Naive thymus-derived CD4-positive, alpha-beta T cell (primary cell): ENCODE results near the gene ZNF428. TPM values are rescaled to one million over a fixed set of nuclear protein-coding genes. Genes with fewer than 3 reads are reported as not detected.
A peak's percentile ranks its signal among the peaks of the same experiment; 100 is the strongest.

Experiments
- ATAC-seq: fragments of 150-1000 bp; cut with Tn5 transposase; 2 replicates; pipeline ENCODE4 v1.10.0; 2021; ENCODE audit warnings: mild to moderate bottlenecking, moderate library complexity
- CTCF ChIA-PET: fragments of 350-600 bp; sonication (Branson Sonifier 250); formaldehyde crosslinking; loops from one replicate; lab custom pipeline; 2021; ENCODE audit warnings: antibody characterized with exemption; lab: Charles Lee
- POLR2A ChIA-PET: fragments of 350-600 bp; sonication (Branson Sonifier 250); formaldehyde crosslinking; loops from one replicate; lab custom pipeline; 2021; ENCODE audit warnings: antibody characterized with exemption, inconsistent platforms; lab: Charles Lee
- DNase-seq, 9 donors: peaks; one replicate each; pipeline versions ENCODE4 v3.0.0 to v3.0.0-alpha.2; 2020 to 2022; ENCODE audit warnings: mixed read lengths in 1 of 9
- H3K27ac ChIP-seq: one replicate; pipeline ENCODE4 v1.7.0; 2013; ENCODE audit warnings: mild to moderate bottlenecking, low read depth, low read length, moderate library complexity
- H3K27me3 ChIP-seq, 2 donors: one replicate each; pipeline ENCODE4 v1.7.0; 2013; ENCODE audit warnings: low read length in 2 of 2, mild to moderate bottlenecking in 2 of 2, moderate library complexity in 2 of 2; ENCODE audit not compliant: control insufficient read depth in 2 of 2, insufficient read depth in 2 of 2
- H3K36me3 ChIP-seq, 3 experiments: 1 replicate in 2 of 3; 2 replicates in 1 of 3; pipeline ENCODE4 v1.7.0; 2013; ENCODE audit warnings: low read length in 3 of 3, mild to moderate bottlenecking in 3 of 3, moderate library complexity in 1 of 3; ENCODE audit not compliant: insufficient read depth in 3 of 3, control insufficient read depth in 2 of 3
- H3K4me1 ChIP-seq, 2 donors: one replicate each; pipeline ENCODE4 v1.7.0; 2013; ENCODE audit warnings: low read length in 2 of 2, mild to moderate bottlenecking in 2 of 2, moderate library complexity in 1 of 2; ENCODE audit not compliant: control insufficient read depth in 2 of 2, insufficient read depth in 2 of 2
- H3K4me3 ChIP-seq: 2 replicates; pipeline ENCODE4 v1.7.0; 2013; ENCODE audit warnings: mild to moderate bottlenecking, low read length
- H3K9me3 ChIP-seq, 3 experiments: 1 replicate in 2 of 3; 2 replicates in 1 of 3; pipeline ENCODE4 v1.7.0; 2013; ENCODE audit warnings: low read length in 3 of 3; ENCODE audit not compliant: control insufficient read depth in 2 of 3
- H3K27ac Mint-ChIP-seq, 9 donors: one replicate each; pipeline ENCODE4 v1.8.0; 2020 to 2022; ENCODE audit warnings: mixed read lengths in 9 of 9, mild to moderate bottlenecking in 8 of 9, moderate library complexity in 5 of 9, inconsistent platforms in 2 of 9
- H3K27me3 Mint-ChIP-seq, 5 donors: one replicate each; pipeline ENCODE4 v1.8.0; 2021 to 2022; ENCODE audit warnings: mixed read lengths in 5 of 5, mild to moderate bottlenecking in 1 of 5
- H3K36me3 Mint-ChIP-seq, 5 donors: one replicate each; pipeline ENCODE4 v1.8.0; 2020 to 2022; ENCODE audit warnings: mixed read lengths in 5 of 5, mild to moderate bottlenecking in 3 of 5, inconsistent platforms in 1 of 5
- H3K4me1 Mint-ChIP-seq, 7 donors: one replicate each; pipeline ENCODE4 v1.8.0; 2020 to 2022; ENCODE audit warnings: mixed read lengths in 7 of 7, mild to moderate bottlenecking in 3 of 7, inconsistent platforms in 1 of 7
- H3K4me3 Mint-ChIP-seq, 10 donors: one replicate each; pipeline ENCODE4 v1.8.0; 2020 to 2022; ENCODE audit warnings: mild to moderate bottlenecking in 10 of 10, mixed read lengths in 10 of 10, moderate library complexity in 6 of 10, inconsistent platforms in 2 of 10
- H3K9me3 Mint-ChIP-seq, 11 donors: one replicate each; pipeline ENCODE4 v1.8.0; 2020 to 2022; ENCODE audit warnings: mixed read lengths in 11 of 11, mild to moderate bottlenecking in 4 of 11, inconsistent platforms in 1 of 11, moderate library complexity in 1 of 11
- intact Hi-C, 2 donors: fragments of 100-400 bp; cut with micrococcal nuclease; formaldehyde crosslinking; loops; one replicate each; pipeline ENCODE4 v1.15.1; 2023
- polyA plus RNA-seq, 2 donors: library from polyadenylated mRNA; unstranded; fragments of 300-500 nt; fragmentation: Illumina TruSeq; gene quantifications; one replicate each; pipeline ENCODE4 v1.2.3, GENCODE V29; 2021
- total RNA-seq, 6 experiments: library from RNA in 5 of 6; stranded (reverse) in 5 of 6; gene quantifications; 1 replicate in 5 of 6; 2 replicates in 1 of 6; pipeline ENCODE4 v1.2.3 and lab custom pipeline; 2021 to 2026

The ZNF428 gene
- total and polyA plus RNA-seq, 7 experiments from 2014 or later = 13.1 to 29.1 (median 25.5) TPM

DNA sequence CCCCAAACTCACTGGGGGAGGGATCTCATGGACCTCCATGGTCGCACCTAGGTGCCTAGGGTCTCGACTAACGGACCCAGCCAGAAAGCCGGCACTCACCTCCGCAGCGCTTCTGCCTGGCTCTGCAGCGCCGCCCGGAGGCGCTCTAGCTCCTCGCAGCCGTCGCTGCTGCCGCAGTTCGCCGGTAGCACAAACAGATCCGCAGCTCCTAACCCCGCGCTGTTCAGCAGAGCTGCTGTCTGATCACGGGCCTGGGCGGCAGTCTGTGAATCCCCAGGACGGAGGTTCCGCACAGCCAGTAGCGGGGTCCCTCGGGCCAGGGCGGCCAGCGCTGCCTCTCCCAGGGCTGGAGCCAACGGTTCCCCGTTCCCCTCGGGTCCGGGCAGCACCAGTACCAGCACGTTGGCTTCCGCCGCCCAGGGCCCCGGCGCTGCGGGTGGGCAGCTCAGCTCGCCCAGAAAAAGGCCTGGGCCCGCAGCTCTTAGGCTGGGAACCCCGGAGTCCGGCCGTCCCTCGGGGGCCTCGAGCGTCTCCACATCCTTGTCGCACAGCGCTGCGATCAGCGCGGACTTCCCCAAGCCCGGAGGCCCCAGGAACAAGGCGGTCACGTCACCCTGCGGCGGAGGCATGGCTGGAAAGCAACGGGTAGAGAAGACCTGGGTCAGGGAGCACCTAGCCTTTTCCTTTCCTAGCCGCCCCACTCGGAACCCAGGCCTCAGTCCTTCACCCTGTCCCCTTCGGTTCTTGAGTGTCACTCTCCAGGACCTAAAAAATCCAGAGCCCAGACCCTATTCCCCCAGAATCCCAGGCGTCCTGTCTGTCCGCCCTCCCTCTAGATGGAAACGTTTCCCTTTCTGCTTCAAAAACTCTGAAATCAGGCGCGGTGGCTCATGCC is 24.5 kb downstream of the ZNF428 start:
- POLR2A ChIA-PET = interaction anchor here (0.7 to 5.0 kb wide), 12 partner anchors 20 to 156 kb away, joined by 4 to 51 read pairs (median 6); partner anchors contain the start of genes PINLYP, XRCC1 and ZNF575
- Mint-ChIP-seq H3K36me3 (peaks cover 0 to 14% (median 10%) of the 10 kb centered on the region in 5 donors), H3K4me1 (peaks cover 27 to 55% (median 45%) of the 10 kb centered on the region in 7 donors), H3K27me3 (peaks cover 0 to 4% (median 0%) of the 10 kb centered on the region in 5 donors), H3K4me3 (peak overlapping the region; percentile 84 to 98 (median 95)), H3K9me3 (peaks cover 0 to 5% (median 0%) of the 10 kb centered on the region in 11 donors), H3K27ac (peak overlapping the region; percentile 98 to 100 (median 100))
- ATAC-seq (peak; percentile 72), DNase-seq (peak; percentile 68 to 82 (median 76))
- CTCF ChIA-PET = interaction anchor here (0.6 to 5.5 kb wide), 27 partner anchors 11 to 190 kb away, joined by 3 to 122 read pairs (median 5); partner anchors contain the start of genes PINLYP, XRCC1 and ZNF575
- H3K27ac ChIP-seq = peak overlapping the region; percentile 95
- intact Hi-C loops = loop anchor here (1.0 to 5.0 kb wide), 5 partner anchors 40 to 148 kb away; no protein-coding TSS in a partner anchor
- peaks cover 4 to 38% (median 6%) of the 10 kb centered on the region in 3 experiments for H3K36me3 ChIP-seq
- H3K9me3 ChIP-seq = no peaks in the 10 kb centered on the region
- no peaks in the 10 kb centered on the region for H3K27me3 ChIP-seq
- peak overlapping the region; percentile 81 for H3K4me3 ChIP-seq
- peaks cover 18 to 28% of the 10 kb centered on the region in 2 donors for H3K4me1 ChIP-seq

DNA sequence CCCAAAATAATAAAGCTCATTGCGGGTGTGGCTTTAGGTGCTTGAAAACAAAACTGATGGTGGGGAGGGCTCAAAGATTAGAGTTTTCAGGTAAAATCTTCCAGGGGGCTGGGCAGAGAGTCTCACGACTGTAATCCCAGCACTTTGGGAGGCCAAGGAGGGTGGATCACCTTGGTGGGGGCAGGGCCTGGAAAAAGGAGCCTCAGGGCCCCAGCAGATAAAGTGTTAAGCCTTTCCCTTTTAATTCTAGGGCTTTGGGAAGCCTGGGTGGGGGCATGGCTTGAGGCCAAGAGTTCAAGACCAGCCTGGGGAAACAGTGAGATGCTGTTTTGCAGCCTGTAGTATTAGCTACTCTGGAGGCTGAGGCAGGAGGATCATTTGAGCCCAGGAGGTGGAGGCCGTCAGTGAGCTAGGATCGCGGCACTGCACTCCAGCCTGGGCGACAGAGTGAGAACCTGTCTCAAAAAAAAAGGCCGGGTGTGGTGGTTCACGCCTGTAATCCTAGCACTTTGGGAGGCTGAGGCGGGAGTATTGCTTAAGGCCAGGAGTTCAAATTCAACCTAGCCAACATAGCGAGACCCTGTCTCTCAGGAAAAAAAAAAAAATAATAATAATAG is 25.2 kb downstream of the ZNF428 start:
- H3K27ac Mint-ChIP-seq = peak overlapping the region; percentile 36 to 100 (median 88)
- H3K27me3 ChIP-seq = no peaks in the 10 kb centered on the region
- H3K27ac ChIP-seq = peak overlapping the region; percentile 95
- ATAC-seq (no peak), DNase-seq (no peak)
- ChIA-PET CTCF (interaction anchor here (0.6 to 5.5 kb wide), 24 partner anchors 12 to 166 kb away, joined by 3 to 122 read pairs (median 6); partner anchors contain the start of genes PINLYP, XRCC1 and ZNF575), POLR2A (interaction anchor here (0.7 to 5.0 kb wide), 10 partner anchors 19 to 155 kb away, joined by 4 to 51 read pairs (median 6); partner anchors contain the start of genes PINLYP, XRCC1 and ZNF575)
- peaks cover 0 to 16% (median 10%) of the 10 kb centered on the region in 5 donors for H3K36me3 Mint-ChIP-seq
- H3K9me3 Mint-ChIP-seq = peaks cover 0 to 5% (median 0%) of the 10 kb centered on the region in 11 donors
- peaks cover under 1 to 30% (median 4%) of the 10 kb centered on the region in 3 experiments for H3K36me3 ChIP-seq
- H3K4me1 Mint-ChIP-seq = peaks cover 32 to 60% (median 53%) of the 10 kb centered on the region in 7 donors
- peaks cover 0 to 4% (median 0%) of the 10 kb centered on the region in 5 donors for H3K27me3 Mint-ChIP-seq
- intact Hi-C loops = loop anchor here (1.0 kb wide), 4 partner anchors 39 to 147 kb away; no protein-coding TSS in a partner anchor
- peaks cover 23 to 28% of the 10 kb centered on the region in 2 donors for H3K4me1 ChIP-seq
- H3K4me3 Mint-ChIP-seq = peak overlapping the region; percentile 2 to 97 (median 88)
- H3K9me3 ChIP-seq = no peaks in the 10 kb centered on the region
- no peak overlapping the region for H3K4me3 ChIP-seq

DNA sequence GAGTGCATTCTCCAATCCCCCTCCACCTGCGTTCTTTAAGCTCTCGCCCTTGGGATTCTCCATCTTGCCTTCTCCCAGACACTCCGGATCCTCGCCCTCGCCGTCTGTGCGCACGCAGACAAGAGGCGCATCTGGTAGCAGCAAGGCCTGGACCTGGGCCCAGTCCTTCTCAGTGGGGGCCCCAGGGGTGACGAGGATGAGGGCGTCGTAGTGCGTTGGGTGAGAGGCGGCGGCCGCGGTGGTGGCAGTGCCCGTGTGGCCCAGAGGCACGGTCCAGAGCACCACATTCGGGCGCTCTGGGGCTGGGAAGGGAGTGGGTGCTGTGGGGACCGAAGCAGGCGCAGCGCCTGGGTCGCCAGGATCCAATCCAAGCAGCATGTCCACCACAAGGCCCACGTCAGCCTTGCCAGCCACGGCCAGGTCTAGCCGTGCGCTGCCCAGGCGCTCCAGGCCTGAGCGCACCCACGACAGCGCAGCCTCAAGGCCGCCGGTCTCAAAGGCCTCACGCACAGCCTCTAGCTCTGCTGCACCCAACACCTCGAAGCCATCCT is 26.6 kb downstream of the ZNF428 start:
- H3K36me3 Mint-ChIP-seq = peaks cover 0 to 15% (median 6%) of the 10 kb centered on the region in 5 donors
- H3K4me3 Mint-ChIP-seq = peak overlapping the region in 4 of 10 donors; percentile 16 to 97 (median 54)
- ChIA-PET CTCF (interaction anchor here (5.5 kb wide), 1 partner anchor 38 kb away, joined by 122 read pairs; no protein-coding TSS in a partner anchor), POLR2A (interaction anchor here (0.6 to 2.6 kb wide), 2 partner anchors 37 to 336 kb away, joined by 3 to 22 read pairs; no protein-coding TSS in a partner anchor)
- Histone ChIP-seq H3K4me1 (peaks cover 19 to 24% of the 10 kb centered on the region in 2 donors), H3K27ac (no peak overlapping the region), H3K27me3 (no peaks in the 10 kb centered on the region), H3K36me3 (peaks cover 0 to 21% (median 0%) of the 10 kb centered on the region in 3 experiments), H3K9me3 (no peaks in the 10 kb centered on the region), H3K4me3 (no peak overlapping the region)
- peaks cover 30 to 52% (median 47%) of the 10 kb centered on the region in 7 donors for H3K4me1 Mint-ChIP-seq
- intact Hi-C loops = no loop called here
- DNase-seq = no peak
- H3K27me3 Mint-ChIP-seq = peaks cover 0 to 4% (median 0%) of the 10 kb centered on the region in 5 donors
- no peak for ATAC-seq
- peaks cover 0 to 5% (median 0%) of the 10 kb centered on the region in 11 donors for H3K9me3 Mint-ChIP-seq
- peak overlapping the region in 4 of 9 donors; percentile 61 to 88 (median 77) for H3K27ac Mint-ChIP-seq

DNA sequence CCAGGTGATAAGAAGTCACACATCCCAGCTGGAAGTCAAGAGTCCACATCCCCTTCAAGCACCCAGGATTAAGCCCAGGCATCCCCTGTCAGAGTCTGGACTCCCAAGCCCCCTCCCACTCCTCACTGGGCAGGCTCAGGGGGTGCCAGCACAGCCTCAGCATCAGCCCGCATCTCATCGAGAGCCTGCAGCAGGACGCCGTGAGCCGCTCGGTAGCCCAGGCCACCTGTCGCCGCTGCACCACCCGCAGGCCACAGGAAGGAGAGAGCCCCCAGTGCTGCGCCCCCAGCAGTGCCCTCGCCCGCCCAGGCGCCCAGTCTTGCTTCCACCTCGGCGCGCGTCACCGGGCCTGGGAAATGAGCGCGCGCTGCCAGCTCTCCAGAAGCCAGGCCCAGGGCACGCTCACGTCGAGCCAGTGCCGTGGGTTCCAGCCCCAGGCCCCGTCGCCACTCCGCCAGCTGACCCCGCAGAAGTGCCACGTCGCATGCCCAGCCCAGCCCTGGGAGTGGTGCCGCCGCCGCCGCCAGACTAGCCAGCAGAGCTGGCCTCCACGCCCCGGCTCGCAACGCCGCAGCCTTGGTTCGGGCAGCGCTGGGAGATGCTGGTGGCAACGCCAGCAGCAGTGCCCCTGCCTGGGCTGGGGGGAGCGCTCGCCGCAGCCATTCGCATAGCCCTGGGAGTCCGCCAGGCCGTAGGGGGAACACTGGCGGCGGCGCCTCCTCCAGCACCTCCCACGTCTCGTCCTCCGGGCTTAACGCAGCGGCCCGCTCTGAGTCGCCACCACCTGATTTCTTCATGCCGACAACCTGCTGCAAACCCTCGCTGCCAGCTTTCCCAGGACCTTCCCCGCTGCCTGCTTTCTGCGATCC is 27.3 kb downstream of the ZNF428 start:
- intact Hi-C loops = no loop called here

DNA sequence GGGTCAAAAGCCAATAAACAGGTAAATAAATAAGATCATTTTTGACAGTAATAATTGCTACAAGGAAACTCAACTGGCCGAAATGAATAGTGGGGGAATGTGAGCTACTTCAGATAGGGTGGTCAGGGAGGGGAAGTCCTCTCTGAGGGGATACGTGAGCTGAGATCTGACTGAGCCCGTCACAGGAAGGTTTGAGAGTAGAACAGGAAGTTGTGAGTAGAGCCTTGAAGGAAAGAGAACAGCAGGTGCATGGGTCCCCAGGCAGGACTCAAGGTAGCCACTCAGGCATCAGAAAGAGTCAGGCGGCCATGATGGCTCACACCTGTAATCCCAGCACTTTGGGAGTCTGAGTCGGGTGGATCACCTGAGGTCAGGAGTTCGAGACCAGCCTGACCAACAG is 29.8 kb downstream of the ZNF428 start:
- intact Hi-C loops = no loop called here
- Histone ChIP-seq H3K9me3 (no peaks in the 10 kb centered on the region), H3K27ac (no peak overlapping the region), H3K4me1 (peaks cover 4 to 7% of the 10 kb centered on the region in 2 donors), H3K27me3 (no peaks in the 10 kb centered on the region), H3K4me3 (no peak overlapping the region), H3K36me3 (peaks cover 0 to 21% (median 0%) of the 10 kb centered on the region in 3 experiments)
- peak overlapping the region in 1 of 10 donors; percentile 2 for H3K4me3 Mint-ChIP-seq
- CTCF ChIA-PET = no interaction called here
- POLR2A ChIA-PET = interaction anchor here (0.6 to 1.3 kb wide), 2 partner anchors 10 to 126 kb away, joined by 3 read pairs; no protein-coding TSS in a partner anchor
- no peaks in the 10 kb centered on the region for H3K27me3 Mint-ChIP-seq
- H3K27ac Mint-ChIP-seq = peak overlapping the region in 7 of 9 donors; percentile 23 to 88 (median 76)
- ATAC-seq (no peak), DNase-seq (no peak)
- no peaks in the 10 kb centered on the region for H3K9me3 Mint-ChIP-seq
- H3K4me1 Mint-ChIP-seq = peaks cover 13 to 28% (median 25%) of the 10 kb centered on the region in 7 donors
- peaks cover 0 to 16% (median 12%) of the 10 kb centered on the region in 5 donors for H3K36me3 Mint-ChIP-seq

More for the DNA sequence above, 27.3 kb downstream of the ZNF428 start:
- Histone ChIP-seq H3K27ac (no peak overlapping the region), H3K4me1 (peaks cover 12 to 16% of the 10 kb centered on the region in 2 donors), H3K27me3 (no peaks in the 10 kb centered on the region), H3K36me3 (peaks cover 0 to 21% (median 0%) of the 10 kb centered on the region in 3 experiments), H3K4me3 (no peak overlapping the region), H3K9me3 (no peaks in the 10 kb centered on the region)
- no peak for ATAC-seq
- Mint-ChIP-seq H3K27ac (no peak overlapping the region), H3K9me3 (peaks cover 0 to 5% (median 0%) of the 10 kb centered on the region in 11 donors), H3K4me1 (peaks cover 22 to 44% (median 39%) of the 10 kb centered on the region in 7 donors), H3K4me3 (no peak overlapping the region), H3K36me3 (peaks cover 0 to 13% (median 6%) of the 10 kb centered on the region in 5 donors), H3K27me3 (peaks cover 0 to 4% (median 0%) of the 10 kb centered on the region in 5 donors)
- DNase-seq = no peak
- ChIA-PET POLR2A (no interaction called here), CTCF (interaction anchor here (0.7 kb wide), 1 partner anchor 208 kb away, joined by 3 read pairs; no protein-coding TSS in a partner anchor)
